HG03439 (cell line): Measurements from ENCODE around the gene C6orf136.
"Not testable (repeated sequence)": the region's sequence is repeated elsewhere in the genome, so short reads cannot be mapped to it uniquely, and the experiment has no call there.

ENCODE experiments used
- ATAC-seq: cut with Tn5 transposase; IDR thresholded peaks from one replicate; pipeline ENCODE4 v1.9.1; 2021; ENCODE audit warnings: mild to moderate bottlenecking, moderate library complexity; ENCODE audit not compliant: unreplicated experiment

The C6orf136 gene

DNA sequence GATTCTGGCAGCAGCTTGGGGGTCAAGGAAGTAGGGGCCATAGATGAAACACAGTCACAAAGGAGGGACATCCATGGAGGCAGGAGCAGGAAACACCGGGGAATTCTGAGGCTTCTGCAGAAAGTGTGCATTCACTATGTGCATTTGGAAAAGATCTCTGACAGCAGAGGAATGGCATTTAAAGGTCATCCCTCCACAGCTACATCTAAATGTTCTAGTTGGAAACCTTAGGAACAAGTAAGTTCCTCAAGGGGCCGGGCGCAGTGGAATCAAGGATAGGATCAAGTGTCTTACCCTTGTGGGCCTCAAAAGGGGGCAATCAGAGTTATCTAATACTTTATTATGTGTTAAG is 8.8 kb downstream of the C6orf136 start:
- ATAC-seq: no peak

DNA sequence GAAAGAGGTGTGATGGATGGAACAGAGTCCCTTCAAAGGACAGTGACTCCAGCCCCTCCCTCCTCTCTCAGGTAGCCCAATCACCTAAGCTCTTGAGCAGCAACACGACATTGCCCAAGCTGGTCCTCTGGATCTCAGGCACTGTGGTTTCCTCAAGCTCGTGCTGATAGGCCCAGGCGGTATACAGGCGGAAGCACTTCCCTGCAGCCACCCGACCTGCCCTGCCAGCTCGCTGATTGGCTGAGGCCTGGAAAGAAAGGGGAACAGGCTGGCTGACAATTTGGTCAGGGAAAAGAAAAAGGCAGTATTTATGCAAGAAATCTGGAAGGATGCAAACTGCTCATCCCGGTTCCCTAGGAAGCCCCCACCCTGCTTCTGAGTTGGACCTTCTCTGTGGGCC is 9.6 kb downstream of the C6orf136 start:
- ATAC-seq: no peak

DNA sequence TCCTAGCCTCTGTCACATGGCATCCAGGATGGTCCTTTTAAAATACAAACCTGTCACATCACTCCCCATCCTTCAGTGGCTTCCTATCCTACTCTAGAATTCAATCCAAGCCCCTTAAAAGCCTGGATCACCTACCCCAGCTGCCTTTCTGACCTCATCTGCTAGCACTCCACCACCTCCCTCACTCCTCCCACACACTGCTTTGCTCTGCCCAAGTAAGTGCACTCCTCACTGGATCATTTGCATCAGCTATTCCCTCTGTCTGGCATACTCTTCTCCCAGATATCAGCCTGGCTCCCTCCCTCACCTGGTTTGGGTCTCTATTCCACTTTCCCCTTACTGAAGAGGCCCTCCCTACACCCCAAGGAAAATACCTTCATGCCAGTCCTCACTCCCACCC is 10.5 kb downstream of the C6orf136 start:
- no peak for ATAC-seq

DNA sequence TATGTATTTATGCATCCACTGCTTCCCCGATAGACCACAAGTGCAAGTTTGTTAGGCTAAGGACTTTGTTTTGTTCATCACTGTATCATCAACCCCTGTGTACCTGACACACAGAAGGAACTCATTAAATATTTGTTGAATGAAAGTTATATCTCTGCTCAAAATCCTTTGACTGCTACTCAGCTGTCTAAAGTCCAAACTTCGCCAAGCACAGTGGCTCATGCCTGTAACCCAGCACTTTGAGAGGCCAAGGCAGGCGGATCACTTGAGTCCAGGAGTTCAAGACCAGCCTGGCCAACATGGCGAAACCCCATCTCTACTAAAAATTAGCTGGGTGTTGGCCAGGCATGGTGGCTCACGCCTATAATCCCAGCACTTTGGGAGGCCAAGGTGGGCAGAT is 11.0 kb downstream of the C6orf136 start:
- not testable (repeated sequence) for ATAC-seq

DNA sequence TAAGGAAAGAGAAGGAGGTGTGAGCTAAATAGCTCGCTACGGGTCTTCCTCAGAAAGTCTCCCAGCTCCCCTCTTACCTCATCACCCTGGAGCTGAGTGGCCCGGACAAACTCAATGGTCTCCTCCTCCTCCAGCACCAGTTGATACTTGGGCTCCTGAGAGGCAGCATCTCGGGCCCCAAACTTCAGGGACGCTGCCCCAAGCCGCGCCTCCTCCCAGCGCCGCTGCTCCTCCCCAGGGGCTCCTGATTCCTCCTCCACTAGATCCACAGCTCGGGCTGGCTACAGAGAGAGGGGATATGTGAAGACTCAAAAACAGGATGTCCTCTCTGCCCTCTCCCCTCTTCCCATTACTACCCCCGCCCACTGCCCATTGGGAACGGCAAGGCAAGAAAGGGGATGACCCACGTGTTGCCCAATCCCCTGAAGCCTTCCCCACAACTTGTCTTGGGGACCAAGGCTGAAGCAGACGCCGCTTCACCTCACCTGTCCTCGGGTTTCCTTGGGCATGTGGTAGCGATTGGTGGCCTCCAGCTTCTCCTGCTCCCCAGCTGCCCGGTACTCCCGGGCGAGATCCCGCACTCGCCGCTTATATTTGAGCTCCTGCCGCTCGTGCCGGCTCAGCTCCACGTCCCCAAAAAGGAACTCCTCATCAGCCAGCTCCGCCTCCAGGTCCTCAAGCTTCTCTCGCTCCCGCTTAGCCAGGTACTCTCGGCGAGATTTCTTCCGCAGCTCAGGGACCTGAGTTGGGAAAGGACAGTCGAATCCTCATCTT is 18.2 kb downstream of the C6orf136 start:
- no peak for ATAC-seq

DNA sequence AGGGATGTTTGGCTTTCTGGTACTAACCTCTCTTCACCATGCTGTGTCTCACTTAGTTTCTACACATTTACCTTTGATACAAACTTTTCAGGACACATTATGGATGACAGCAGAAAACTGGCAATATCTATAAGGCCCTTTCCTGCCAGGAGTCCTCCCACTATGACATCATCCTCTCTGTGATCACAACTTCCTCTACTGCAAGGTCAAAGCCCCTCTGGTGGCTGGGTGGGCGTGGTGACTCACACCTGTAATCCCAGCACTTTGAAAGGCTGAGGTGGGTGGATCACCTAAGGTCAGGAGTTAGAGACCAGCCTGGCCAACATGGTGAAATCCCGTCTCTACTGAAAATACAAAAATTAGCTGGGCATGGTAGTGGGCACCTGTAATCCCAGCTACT is 19.4 kb downstream of the C6orf136 start:
- ATAC-seq: not testable (repeated sequence)

DNA sequence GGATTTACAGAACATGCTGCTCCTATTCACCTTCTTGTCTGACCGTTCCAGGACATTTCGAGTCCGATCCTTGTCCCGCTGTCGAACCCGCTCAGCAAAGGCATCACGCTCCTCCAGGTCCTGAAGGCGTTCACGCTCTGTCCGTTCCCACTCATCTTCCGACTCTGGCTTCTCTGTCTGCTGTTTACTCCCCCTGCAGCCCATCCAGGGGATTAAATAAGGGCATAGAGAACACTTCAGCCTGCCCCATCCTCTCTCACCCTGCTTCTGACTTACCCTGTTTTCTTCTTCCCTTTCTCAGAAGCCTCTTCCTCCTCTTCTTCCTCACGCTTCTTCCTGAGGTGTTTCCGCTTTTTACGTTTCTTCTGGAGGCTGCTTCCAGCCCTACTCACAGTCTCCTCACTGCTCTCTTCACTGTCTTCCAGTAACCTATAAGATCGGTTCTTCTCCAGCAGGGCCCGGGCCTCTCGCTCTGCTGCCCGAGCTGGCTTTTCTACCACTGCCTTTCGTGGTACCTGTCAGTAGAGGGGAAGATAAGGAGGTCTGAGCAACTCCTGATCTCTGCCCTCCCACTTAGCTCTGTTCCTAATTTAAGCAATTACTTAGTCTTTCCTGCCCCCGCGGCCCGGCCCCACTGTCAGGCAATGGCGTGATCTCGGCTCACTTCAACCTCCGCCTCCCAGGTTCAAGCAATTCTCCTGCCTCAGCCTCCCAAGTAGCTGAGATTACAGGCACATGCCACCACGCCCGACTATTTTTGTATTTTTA is 24.0 kb downstream of the C6orf136 start:
- ATAC-seq: no peak

GRCh38 chr6:30672445-30673253 is 25.7 kb downstream of the C6orf136 start, which contains the start of gene DHX16:
DHX16 (minus strand) TSS chr6:30673006; CDS start chr6:30672841, 165 bp downstream.
- peak; percentile 71 for ATAC-seq

- ATAC-seq: no peak
Observed at GRCh38 chr6:30676660-30677285, 29.8 kb downstream of the C6orf136 start.

GRCh38 chr6:30678964-30679726 is 32.2 kb downstream of the C6orf136 start:
- ATAC-seq: peak; percentile 38

- no peak for ATAC-seq
Observed at GRCh38 chr6:30679765-30680535, 33.0 kb downstream of the C6orf136 start.

DNA sequence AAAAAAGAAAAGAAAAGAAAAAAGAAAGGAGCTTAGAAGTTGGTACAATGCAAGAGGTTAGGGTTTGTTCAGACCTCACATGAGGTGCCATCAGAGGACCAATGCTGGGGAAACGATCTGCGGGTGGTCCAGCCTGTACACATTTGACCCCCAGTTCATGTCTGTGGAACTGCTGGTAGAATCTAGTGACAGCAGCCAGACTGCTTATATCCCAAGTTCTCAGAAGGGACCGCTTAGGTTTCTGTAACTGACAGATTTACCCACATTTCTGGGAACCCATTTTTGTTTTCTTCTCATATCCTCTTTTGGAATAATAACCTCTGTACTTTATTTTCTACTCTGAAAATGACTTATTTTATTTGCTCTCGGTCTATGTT is 34.8 kb downstream of the C6orf136 start:
- no peak for ATAC-seq

GRCh38 chr6:30682143-30683117 is 35.5 kb downstream of the C6orf136 start:
- no peak for ATAC-seq

DNA sequence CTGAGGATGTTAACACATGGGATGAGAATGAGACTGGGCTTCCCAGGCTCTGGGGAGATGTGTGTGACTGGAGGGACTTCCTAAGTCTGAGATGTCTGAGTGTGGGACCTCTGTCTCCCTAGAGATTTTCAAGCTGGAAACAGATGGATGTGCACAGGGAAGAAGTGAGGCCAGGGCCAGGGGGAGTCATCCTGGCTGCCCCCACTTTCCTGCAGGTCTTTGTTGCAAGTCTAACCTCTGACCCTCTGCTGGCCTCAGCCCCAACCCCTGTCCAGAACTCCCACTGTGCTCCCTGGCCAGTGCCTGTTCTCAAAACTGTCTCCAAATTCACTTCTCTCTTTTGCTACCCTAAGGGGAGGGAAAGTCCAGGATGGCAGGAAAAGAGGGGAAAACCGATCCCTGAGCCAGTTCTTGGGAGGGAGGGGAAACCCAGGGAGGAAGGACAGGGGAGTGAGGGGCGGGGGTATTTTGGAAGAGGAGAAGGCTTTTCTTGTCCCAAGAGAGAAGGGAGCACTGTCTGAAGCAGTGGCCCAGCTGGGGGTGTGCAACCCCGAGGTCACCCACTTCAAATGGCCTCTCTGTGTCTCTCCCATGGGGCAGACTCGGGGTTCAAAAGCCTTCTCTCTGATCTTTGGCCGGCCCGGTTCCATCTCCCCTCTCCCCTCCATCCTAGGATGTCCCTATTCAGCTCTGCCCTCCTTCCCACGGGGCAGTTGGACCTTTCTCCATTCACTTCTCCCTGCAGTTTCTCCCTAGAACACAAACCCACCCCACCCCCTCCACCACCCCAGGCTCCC is 36.4 kb downstream of the C6orf136 start:
- ATAC-seq: no peak

GRCh38 chr6:30683980-30684338 is 37.0 kb downstream of the C6orf136 start:
- ATAC-seq: no peak

- no peak for ATAC-seq
Observed at GRCh38 chr6:30684386-30685156, 37.6 kb downstream of the C6orf136 start.
